Measurements from ENCODE around the gene ANXA1. TPM values are rescaled to one million over a fixed set of nuclear protein-coding genes. Genes with fewer than 3 reads are reported as not detected.
"Not testable (repeated sequence)": the region's sequence is repeated elsewhere in the genome, so short reads cannot be mapped to it uniquely, and the experiment has no call there.

ANXA1 gene
- total RNA-seq, 1 experiment from 2014 or later: 72.0 TPM

- POLR2A ChIA-PET: no interaction called here
- ATAC-seq: no peak
Measured at GRCh38 chr9:73183917-73184861, 32.5 kb downstream of the ANXA1 start.

GRCh38 chr9:73191109-73191508 lies 39.4 kb downstream of the ANXA1 start:
- BruUV-seq (replicated peaks): not testable (repeated sequence)

More at GRCh38 chr9:73183917-73184861, 32.5 kb downstream of the ANXA1 start:
- no peak overlapping the region for H3K27ac ChIP-seq (ENCODE audit: low read length)
- DNase-seq (ENCODE audit: low read depth, low spot score): no peak
- in situ Hi-C loops (cut with HindIII; ENCODE audit: low pct_unique_long_range_greater_than_20kb, low sequenced_read_pairs) (no loop called here), intact Hi-C loops (cut with micrococcal nuclease; ENCODE audit: unreplicated experiment) (loop anchor here (5.0 kb wide), 3 partner anchors 102 to 332 kb away; no protein-coding TSS in a partner anchor)
- H3K9me3 ChIP-seq (ENCODE audit: control insufficient read depth, insufficient read depth, low read depth, low read length): no peaks in the 10 kb centered on the region
- BruUV-seq (replicated peaks): no TSS peak
- H3K27me3 ChIP-seq (ENCODE audit: control insufficient read depth, insufficient read depth, low read length): no peaks in the 10 kb centered on the region
- H3K4me3 ChIP-seq (ENCODE audit: low read depth in 2 of 2, low read length in 2 of 2): no peak overlapping the region
- no peaks in the 10 kb centered on the region for H3K4me1 ChIP-seq (ENCODE audit: control insufficient read depth, insufficient read depth, low read length)
- no peaks in the 10 kb centered on the region for H3K36me3 ChIP-seq (ENCODE audit: control insufficient read depth, insufficient read depth, low read length)
- TF ChIP-seq REST (IDR thresholded peaks at IDR 0.05; ENCODE audit: insufficient read depth in 1 of 2, low read depth in 2 of 2, low read length in 1 of 2) (no peak), SIN3A (IDR thresholded peaks at IDR 0.05; ENCODE audit: borderline replicate concordance, insufficient read depth, low read depth, low read length) (no peak), CTCF (IDR thresholded peaks at IDR 0.05) (no peak), TCF7L2 (IDR thresholded peaks at IDR 0.05; ENCODE audit: low read depth, low read length) (no peak), POLR2AphosphoS5 (IDR thresholded peaks at IDR 0.05; ENCODE audit: low read depth, low read length) (no peak)
- CTCF ChIA-PET: no interaction called here

GRCh38 chr9:73194284-73194683 lies 42.6 kb downstream of the ANXA1 start:
- intact Hi-C loops (cut with micrococcal nuclease; ENCODE audit: unreplicated experiment) (no loop called here), in situ Hi-C loops (cut with HindIII; ENCODE audit: low pct_unique_long_range_greater_than_20kb, low sequenced_read_pairs) (no loop called here)
- no peaks in the 10 kb centered on the region for H3K4me1 ChIP-seq (ENCODE audit: control insufficient read depth, insufficient read depth, low read length)
- no peak for ATAC-seq
- POLR2A ChIA-PET: no interaction called here
- no peaks in the 10 kb centered on the region for H3K27me3 ChIP-seq (ENCODE audit: control insufficient read depth, insufficient read depth, low read length)
- BruUV-seq (replicated peaks): no TSS peak
- no peak for TF ChIP-seq REST (IDR thresholded peaks at IDR 0.05; ENCODE audit: insufficient read depth in 1 of 2, low read depth in 2 of 2, low read length in 1 of 2)
- no peak for TF ChIP-seq SIN3A (IDR thresholded peaks at IDR 0.05; ENCODE audit: borderline replicate concordance, insufficient read depth, low read depth, low read length)
- TF ChIP-seq TCF7L2 (IDR thresholded peaks at IDR 0.05; ENCODE audit: low read depth, low read length): no peak
- TF ChIP-seq POLR2AphosphoS5 (IDR thresholded peaks at IDR 0.05; ENCODE audit: low read depth, low read length): no peak
- no peak for TF ChIP-seq CTCF (IDR thresholded peaks at IDR 0.05)
- H3K36me3 ChIP-seq (ENCODE audit: control insufficient read depth, insufficient read depth, low read length): no peaks in the 10 kb centered on the region
- CTCF ChIA-PET: no interaction called here
- H3K9me3 ChIP-seq (ENCODE audit: control insufficient read depth, insufficient read depth, low read depth, low read length): no peaks in the 10 kb centered on the region
- H3K27ac ChIP-seq (ENCODE audit: low read length): no peak overlapping the region
- H3K4me3 ChIP-seq (ENCODE audit: low read depth in 2 of 2, low read length in 2 of 2): no peak overlapping the region
- no peak for DNase-seq (ENCODE audit: low read depth, low spot score)

More at GRCh38 chr9:73191109-73191508, 39.4 kb downstream of the ANXA1 start:
- in situ Hi-C loops (cut with HindIII; ENCODE audit: low pct_unique_long_range_greater_than_20kb, low sequenced_read_pairs); H3K36me3 ChIP-seq (ENCODE audit: control insufficient read depth, insufficient read depth, low read length); H3K27me3 ChIP-seq (ENCODE audit: control insufficient read depth, insufficient read depth, low read length); H3K4me3 ChIP-seq (ENCODE audit: low read depth in 2 of 2, low read length in 2 of 2); intact Hi-C loops (cut with micrococcal nuclease; ENCODE audit: unreplicated experiment); ATAC-seq; CTCF ChIA-PET; POLR2A ChIA-PET; H3K27ac ChIP-seq (ENCODE audit: low read length); H3K4me1 ChIP-seq (ENCODE audit: control insufficient read depth, insufficient read depth, low read length); H3K9me3 ChIP-seq (ENCODE audit: control insufficient read depth, insufficient read depth, low read depth, low read length); DNase-seq (ENCODE audit: low read depth, low spot score): not testable (repeated sequence)

Measured in Panc1 (cell line).